HG02623 (cell line): ENCODE data around the gene NPVF.

Source experiments
- ATAC-seq: cut with Tn5 transposase; IDR thresholded peaks from one replicate; pipeline ENCODE4 v1.9.1; 2021; ENCODE audit warnings: moderate library complexity; ENCODE audit not compliant: unreplicated experiment

The NPVF gene, protein sequence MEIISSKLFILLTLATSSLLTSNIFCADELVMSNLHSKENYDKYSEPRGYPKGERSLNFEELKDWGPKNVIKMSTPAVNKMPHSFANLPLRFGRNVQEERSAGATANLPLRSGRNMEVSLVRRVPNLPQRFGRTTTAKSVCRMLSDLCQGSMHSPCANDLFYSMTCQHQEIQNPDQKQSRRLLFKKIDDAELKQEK

DNA sequence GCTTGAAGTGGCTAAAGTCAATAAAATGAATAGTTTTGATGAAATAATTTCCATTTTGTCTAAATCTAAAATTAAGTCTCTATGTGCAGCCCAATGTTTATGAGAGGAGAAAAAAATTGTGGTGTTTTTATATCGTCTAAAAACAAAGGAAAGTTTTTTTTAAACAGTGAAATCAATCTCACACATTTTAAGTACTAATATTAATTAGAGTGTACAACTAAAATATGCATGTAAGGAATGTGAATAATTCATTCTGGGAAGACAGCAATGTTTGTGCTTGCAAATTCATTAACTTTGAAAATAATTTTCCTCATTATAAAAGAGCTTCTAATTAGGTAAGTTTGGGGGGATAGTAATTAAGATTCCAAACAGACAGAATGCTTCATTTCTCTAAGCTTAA lies at the start of gene NPVF:
Gene NPVF, minus strand, starts transcription at position 101 of the 400 bp plus-strand sequence. Its CDS starts 47 bp downstream, at position 54.
- no peak for ATAC-seq

DNA sequence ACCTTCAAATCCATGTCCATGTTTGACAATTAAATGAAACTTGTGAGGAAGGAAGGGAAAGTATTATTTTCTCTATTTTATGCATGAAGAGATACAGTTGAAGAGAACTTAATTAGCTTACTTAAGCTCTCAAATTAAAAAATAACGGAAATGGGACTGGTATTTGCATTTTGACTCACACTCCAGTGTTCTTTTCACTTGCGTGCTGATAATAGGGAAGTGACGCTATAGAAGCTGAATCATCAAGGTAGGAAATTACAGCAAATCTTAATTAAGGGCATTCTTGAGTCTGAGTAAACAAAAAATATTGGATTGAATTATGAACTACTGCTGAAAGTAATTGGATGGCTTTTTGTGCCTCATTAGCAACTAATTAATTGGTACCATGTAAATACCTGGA lies 44.0 kb upstream of the NPVF start:
- ATAC-seq: no peak

DNA sequence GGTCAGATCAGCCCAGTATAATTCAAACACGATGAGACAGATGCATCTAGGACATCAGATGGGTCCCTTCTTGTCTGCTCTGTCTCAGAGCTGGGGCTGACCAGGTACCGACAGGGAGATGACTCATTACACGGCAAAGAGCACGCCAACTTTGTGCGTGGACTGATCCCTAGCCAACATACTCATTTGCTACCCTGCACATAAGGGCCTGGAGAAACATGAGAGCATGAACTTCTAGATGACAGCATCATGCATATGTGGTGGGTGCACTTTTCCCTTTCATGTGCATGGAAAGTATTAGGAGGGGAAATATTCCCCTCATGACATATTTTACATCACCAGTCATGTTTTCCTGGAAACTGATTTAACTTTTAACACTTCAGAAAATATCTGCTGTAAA lies 35.1 kb upstream of the NPVF start:
- no peak for ATAC-seq

DNA sequence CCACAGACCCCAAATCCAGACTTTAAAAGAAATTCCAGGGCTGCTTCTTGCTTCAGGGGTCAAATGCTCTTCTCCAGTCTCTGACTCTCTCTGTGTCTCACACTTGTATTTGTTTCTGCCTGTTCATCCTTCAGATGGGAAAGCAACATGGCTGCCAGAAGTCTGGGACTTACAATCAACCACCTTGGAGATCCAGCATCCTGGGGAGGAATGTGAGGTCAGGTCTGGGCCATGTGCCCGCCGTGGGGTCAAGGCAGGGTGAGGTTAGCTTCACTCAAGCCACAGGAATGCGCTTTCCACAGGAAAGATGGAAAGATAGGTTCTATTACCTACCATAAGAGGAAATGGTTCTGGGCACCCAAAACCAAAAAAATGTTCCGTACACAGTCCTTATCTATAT lies 34.3 kb upstream of the NPVF start:
- ATAC-seq: no peak

DNA sequence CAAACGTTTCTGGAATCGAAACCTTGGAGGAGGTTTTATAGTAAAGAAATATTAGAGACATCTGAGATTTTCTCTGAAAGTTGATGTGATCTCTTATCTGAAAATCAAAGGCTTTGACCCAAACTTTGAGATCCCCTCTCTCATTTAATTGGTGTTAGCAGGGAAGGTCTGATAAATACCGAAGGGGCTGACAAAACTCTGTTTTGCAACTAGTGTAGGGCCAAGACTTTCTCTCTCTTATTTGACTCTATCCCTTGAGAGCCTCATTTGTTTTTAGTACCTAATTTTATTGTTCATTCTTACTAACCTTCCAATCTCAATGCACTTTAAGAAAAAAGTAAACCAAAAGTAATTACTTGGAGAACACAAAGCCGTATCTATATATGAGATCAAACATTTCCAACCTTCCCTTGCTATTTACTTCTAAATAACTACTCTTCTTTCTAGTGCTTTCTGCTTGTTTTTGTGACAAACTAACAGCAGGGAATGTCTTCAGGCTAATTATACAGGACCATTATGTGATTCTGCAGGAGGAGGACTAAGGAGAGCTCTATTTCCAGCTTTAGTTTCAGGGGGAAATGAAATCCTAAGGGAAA lies 33.4 kb upstream of the NPVF start:
- no peak for ATAC-seq

DNA sequence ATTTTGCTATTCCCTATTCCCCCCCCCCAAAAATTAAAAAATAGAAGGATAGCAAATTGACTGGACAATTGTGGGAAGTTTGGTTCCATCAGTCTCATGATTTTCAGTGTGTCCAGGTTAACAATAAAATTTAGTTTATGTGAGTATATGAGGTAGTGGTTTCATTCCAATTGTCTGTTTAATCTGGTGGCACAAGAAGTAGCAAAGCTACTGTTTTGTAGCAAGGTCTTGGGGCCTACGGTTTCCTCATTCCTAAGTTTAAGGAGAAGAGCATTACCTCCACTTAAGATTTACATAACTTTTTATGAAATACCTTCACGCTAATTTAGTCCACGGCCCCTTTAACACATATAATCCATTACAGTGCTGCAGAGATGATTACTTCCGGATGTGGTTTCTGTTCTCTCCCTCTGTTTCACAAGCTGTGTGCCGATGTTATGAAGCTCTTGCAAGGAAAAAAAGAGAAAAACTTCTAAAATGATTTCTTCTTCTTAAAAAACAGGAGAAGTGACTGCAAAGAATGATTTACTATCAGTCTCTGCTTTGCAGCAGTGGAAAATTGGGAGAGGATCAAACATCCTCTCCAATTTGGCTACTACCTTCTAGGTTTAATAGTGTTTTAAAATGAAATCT lies 32.7 kb upstream of the NPVF start:
- no peak for ATAC-seq

DNA sequence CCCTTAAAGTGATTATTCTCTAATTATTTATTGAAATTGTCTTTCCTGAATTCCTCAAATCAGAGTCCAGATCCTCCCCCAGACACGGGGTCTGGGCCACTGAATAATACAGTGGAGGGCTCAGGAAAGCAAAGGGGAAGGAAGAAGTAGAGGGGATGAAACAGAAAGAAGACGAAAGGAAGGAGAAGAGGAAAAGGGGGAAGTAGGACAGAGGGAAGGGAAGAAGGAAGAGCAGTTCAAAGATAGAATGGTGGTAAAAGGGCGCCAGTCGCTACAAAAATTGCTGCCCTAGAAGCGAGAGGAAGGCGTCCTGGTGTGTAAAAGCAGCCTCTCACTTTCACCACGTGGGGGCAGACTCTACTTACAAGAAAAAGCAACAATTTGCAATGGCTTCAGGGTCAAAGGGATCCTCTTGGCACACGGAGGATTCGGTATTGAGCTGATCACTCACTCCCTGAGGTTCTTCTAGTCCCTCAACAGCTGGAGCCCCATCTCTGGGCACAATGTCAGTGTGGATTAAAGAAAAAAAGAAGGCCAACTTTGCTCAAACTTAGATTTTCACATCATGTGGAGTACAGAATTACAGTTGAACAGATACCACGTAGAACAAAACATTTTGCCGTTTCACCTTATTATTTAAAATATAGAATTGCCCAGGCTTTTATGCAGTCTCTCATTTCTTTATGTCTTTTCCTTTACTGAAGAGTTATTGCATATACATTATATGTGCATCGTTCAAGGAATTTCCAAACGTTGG lies 31.4 kb upstream of the NPVF start:
- peak; percentile 71 for ATAC-seq

DNA sequence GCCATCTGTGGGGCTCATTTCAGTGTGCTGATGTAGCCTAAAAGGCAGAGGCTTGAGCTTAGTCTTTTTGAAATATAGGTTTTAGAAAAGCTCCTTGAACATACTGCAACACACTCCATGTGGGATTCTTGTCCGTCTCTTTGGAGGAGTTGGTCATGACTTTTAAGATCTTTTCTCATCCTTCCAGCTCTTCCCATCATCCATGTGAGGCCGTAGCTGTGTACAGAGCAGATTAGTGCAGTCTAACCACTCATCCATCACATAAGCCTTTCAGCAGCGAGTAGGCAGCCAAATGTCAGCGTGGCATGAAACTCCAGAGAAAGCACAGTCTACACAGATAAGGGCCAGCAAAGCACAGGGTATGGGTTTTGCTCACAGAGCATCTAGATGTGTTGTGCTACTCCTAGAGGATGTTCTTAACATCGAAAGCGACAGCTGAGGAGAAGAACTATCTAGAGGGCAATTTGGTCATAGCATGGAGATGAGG lies 28.1 kb upstream of the NPVF start:
- no peak for ATAC-seq

DNA sequence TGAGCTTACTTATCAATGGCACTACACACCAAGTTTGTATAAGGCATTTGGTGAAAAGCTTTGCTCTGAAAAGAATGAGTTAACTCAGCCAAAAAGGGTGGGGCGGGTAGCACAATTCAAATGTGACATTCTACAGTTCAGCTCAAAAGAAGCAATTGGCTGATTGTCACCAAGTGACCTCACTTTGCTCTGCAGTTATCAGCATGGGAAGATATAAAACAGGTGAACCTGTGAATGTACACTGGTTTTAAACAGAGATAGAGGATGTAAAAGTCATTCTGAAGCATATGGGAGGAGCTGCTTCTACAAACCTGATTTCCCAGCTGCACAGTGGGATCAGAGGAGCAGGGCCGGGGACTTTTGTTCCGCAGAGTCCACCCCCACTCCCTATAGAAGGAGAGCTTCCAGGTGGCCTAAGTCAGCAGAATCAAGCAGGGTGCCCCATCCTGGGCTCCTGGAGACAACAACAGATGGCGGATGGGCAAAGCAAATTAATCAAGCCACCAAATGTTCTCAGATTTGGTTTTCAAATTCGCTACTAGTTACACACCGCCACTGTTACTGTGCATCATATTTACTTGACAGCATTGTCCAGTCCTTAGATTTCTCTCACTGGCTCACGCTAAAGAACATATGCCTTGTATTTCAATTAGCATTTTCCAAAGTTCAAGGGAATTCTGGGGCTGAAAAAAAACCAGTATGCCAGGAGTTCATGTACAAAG lies 27.5 kb upstream of the NPVF start:
- no peak for ATAC-seq

DNA sequence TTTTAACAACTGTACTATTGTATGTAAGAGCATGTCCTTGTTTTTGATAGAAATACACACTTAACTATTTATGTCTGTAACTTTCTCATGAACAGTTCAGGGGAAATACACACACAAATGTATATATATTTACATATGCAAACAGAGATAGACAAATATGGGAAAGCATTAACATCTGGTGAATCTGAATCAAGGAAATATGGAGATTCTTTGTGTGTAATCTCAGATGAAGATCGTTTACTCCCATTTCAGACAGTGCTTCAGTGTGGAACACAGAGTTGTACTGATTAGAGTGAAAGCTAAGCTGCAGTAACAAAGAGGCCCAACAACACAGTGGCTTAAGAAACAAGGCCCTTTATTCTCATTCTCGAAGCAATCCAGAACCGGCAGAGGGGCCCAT lies 26.3 kb upstream of the NPVF start:
- ATAC-seq: no peak

DNA sequence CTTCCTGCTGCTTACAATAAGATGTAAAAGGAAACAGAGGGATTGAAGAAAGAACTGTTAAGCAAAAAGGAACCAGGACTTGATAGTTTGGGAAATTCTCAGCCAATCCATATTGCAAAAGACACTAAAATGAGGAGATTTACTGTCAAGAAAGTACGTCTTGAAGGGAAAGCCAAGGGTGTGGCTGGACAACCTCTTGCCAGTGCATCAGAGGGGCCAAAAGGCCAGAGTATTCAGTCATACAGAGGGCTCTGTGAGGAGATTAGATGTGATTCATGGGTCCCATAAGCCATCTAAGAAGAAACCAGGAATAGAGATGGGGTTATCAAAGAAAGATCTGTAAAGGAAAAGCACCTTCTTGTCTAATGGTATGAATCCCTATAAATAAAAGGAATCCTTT lies 25.4 kb upstream of the NPVF start:
- no peak for ATAC-seq

DNA sequence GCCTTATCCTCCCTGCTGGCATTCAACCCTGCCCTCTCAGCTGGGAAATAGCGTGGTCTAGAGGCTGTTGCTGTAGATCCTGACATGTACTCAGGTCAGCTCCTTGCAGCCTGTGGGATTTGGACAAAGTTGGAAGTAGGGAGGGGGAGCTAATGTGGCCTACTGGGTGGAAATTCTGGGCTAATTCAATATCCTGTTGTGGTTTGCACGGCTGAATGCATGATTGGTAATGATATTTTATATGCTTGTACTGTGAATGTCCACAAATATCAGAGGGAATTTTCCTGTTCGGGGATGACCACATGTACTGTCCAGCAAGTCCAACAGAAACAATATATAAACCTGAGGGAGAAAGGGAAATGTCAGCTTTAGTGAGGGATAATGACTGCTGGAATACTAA lies 22.1 kb upstream of the NPVF start:
- no peak for ATAC-seq

DNA sequence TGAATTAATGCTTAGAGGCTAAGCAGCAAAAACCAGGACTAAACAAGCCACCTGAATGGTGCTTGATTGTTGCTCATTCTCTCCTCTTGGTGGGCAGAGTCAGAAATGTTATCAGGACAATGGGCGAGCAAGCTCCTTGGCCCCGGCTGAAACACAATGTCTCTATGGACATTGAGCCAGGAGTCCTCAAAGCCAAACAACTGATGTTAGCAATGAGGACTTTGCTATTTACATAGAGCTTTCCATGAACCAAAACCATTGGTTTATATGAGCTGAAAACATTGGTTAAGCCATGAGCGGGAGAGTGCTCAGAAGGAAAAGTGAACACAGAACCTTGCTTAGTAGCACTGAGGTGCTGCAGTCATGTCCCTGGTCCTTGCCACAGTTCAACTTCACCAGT lies 21.5 kb upstream of the NPVF start:
- no peak for ATAC-seq

DNA sequence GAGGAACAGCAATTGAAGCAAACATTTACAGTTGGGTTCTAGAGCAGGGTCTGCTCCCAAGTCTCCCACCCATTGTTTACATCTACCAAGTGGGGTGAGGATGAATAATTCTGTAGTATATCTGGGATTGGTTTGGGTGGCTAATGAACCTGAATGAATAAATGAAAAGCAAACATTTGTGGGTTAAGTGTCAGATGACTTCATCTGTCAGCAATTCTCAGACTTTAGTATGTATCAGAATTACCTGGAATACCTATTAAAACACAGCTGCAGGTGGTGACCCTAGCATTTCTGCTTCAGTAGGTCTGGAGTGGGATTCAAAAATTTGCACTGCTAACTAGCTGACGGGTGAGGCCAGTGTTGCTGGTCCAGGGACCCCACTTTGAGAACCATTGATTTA lies 18.0 kb upstream of the NPVF start:
- no peak for ATAC-seq

DNA sequence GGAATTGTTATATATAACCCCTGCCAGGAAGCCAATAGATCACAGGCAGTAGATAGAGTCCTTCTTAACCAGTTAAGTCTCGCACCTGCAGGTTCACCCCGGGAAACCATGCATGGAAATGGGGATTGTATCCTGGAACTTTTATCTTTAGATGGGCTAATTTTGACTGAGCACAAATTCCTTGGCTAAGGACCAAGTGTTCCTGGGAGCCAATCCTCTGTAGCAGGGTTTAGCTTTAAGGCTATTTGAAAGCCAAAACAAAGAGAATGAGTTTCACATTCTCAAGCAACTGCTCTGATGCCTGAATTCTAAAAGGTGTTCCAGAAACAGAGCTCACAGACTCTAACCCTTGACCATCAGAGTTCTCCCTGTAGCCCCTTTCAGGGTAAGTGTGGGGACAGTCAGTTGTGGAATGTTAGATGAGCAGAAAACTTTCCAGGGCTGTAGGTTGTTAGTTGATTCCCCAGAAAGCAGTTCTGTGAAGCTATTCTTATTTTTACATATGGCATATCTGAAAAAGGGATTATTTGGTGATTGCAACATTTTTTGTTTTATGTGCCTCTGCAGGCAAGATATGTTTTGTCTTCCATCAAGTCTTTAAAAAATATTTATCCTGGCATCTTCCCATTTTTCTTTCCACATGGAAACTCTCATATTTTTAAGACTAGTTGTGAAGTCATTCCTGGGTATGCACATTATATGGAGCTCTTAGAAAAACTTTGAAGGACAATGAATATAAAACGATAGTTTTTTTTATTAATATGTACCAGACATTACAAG lies 16.2 kb upstream of the NPVF start:
- ATAC-seq: no peak

DNA sequence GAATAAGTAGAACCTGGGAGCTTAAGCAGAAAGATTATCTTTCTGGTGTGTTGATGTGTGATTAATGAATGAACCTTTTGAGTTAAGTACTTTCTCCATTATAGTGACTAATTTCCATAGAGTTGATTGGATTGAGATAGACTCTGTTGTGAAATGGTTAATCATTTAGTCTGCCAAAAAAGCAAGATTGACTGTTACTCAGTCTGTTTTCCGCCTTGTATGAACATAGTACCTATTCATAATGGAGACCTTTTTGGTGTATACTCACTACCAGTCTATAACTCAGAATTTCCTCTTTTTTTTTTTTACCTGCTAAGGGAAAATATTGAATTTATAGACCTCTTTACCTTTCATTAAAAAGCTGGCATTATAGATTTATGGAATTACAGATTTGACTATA lies 14.4 kb upstream of the NPVF start:
- no peak for ATAC-seq

DNA sequence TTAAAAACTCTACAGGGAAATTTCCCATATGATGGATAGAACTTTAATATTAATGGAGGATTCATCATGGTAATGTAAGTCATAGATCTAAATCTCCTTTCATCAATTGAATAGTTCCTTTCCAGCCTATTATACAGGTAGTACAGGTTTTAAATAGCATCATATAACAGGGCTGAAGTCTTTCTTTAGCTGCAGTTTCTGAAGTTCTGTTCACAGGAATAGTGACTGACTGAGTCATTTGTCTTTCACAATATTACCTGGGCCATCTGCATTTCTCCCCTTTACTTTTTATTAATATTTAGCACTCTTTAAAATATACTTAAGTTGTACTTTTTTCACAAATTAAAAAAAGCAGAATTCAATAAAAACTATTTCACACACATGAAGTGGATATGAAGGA lies 12.6 kb upstream of the NPVF start:
- ATAC-seq: no peak

DNA sequence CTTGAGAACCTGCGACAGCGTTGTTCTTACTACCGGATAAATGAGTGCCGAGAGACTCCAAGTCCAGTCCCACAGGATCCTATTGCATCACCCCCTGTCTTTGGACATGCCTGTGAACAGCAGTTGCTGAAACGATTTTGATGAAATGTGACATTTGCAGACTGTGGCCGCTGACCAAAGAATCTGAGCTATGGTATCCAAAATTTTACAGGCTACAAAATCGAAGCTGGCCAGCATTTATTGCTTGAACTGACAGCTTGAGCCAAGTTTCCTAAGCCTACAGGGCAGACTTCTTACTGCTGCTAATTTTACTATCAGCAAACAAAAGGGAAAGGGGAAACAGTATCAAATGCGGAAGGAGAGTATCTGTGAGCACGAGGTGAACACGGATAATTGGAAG lies 12.1 kb upstream of the NPVF start:
- no peak for ATAC-seq

DNA sequence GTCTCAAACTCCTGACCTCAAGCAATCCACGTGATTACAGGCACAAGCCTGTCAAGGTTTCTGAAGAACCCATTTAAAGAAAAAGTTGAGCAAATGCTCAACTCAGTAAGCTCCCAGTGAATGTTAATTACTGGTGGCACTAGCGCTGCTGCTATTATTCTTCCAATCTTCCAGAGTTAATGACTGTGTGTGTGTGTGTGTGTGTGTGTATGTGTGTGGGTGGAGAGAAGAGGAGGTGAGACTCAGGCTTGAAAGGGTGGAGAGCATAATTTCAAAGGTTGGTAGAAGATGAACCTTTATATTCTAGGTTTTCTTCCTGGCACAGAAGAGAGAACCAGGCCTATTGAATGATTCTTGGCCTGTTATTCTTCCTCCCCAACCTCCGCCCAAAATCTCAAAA lies 11.6 kb upstream of the NPVF start:
- no peak for ATAC-seq

DNA sequence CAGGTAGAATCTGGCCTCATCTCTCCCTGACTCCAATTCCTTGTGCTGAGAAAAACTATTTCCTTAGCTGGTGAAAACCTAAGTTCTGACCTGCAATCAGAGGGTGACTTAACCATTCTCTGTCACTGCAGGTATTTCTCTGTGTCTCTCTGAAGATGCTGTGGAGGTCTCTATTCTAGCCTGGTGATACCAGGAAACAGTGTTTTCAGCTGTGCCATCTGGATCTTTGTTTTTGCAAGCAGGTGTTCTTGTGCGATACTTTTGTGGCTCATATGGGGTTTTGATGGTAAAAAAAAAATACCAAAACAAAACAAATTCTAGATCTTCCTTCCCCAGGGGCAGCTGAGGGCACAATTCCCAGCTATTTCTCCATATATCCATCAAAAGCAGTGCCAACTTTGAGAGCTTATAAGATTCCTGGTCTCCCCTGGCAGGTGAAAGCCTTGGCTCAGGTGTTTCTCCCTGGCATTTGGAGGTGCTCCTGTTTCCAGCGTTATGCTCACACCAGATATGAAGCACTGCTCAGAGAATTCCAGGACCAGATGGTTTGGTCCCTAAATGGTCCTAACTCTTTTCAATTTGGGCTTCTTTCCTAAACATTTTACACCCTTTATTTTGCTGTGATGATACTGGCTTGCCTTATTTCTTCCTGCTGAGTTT lies 9.9 kb upstream of the NPVF start:
- no peak for ATAC-seq
